ENCODE measurements around the gene CHST11.
"Not testable (repeated sequence)": the region's sequence is repeated elsewhere in the genome, so short reads cannot be mapped to it uniquely, and the experiment has no call there.

CHST11 gene

GRCh38 chr12:104516821-104517220, 60.1 kb downstream of the CHST11 start:
- CTCF ChIA-PET = interaction anchor here (2.1 kb wide), 1 partner anchor 134 kb away, joined by 6 read pairs; no protein-coding TSS in a partner anchor
- no peaks in the 10 kb centered on the region for H3K9me3 Mint-ChIP-seq
- no peak for DNase-seq
- no peaks in the 10 kb centered on the region for H3K27me3 Mint-ChIP-seq
- no peak overlapping the region for H3K4me3 Mint-ChIP-seq
- peaks cover 46% of the 10 kb centered on the region for H3K4me1 Mint-ChIP-seq
- H3K27ac Mint-ChIP-seq = no peak overlapping the region
- H3K36me3 Mint-ChIP-seq = peaks cover 15% of the 10 kb centered on the region

GRCh38 chr12:104517880-104518279, 61.1 kb downstream of the CHST11 start:
- Mint-ChIP-seq H3K4me1 (peaks cover 51% of the 10 kb centered on the region), H3K27ac (no peak overlapping the region), H3K4me3 (no peak overlapping the region), H3K36me3 (peaks cover 13% of the 10 kb centered on the region), H3K9me3 (no peaks in the 10 kb centered on the region), H3K27me3 (no peaks in the 10 kb centered on the region)
- CTCF ChIA-PET = no interaction called here
- DNase-seq = no peak

GRCh38 chr12:104519190-104520019, 62.7 kb downstream of the CHST11 start:
- Mint-ChIP-seq H3K27me3 (no peaks in the 10 kb centered on the region), H3K4me1 (peaks cover 66% of the 10 kb centered on the region), H3K4me3 (no peak overlapping the region), H3K36me3 (peaks cover 13% of the 10 kb centered on the region), H3K27ac (no peak overlapping the region), H3K9me3 (no peaks in the 10 kb centered on the region)
- CTCF ChIA-PET = no interaction called here
- DNase-seq = no peak

DNA sequence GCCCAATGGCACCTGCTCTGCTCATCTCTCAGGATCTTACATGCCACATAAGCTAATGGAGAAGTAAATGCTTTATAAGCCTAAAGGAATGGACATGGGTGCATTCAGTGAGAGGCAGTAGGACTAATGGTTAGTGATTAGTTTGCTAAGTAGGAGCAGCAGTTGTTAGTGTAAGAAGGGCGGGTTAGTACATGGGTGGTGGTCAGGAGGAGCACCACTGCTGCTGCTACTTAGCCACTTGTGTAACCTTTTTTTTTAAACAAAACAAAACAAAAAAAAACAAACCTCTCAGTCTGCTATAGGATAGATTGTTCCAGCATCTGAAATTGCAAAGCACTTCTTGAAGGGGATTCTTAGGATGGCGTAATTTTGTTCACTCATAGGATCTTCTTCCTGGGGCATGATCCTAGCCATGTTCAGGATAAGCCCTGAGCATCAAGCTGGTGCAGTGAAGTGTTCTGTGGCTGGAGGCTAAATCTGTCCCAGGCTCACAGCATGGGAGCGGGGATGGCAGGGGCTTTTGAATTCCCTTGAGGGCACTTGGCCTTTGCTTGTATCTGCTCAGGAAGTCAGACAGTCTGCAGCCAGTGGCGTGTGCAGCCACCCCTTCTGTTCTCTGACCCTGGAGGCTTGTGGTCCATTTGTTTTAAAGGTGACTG, 63.6 kb downstream of the CHST11 start:
- CTCF ChIA-PET = no interaction called here
- Mint-ChIP-seq H3K27ac (no peak overlapping the region), H3K27me3 (no peaks in the 10 kb centered on the region), H3K4me3 (no peak overlapping the region), H3K9me3 (no peaks in the 10 kb centered on the region), H3K36me3 (peaks cover 21% of the 10 kb centered on the region), H3K4me1 (peaks cover 71% of the 10 kb centered on the region)
- no peak for DNase-seq

DNA sequence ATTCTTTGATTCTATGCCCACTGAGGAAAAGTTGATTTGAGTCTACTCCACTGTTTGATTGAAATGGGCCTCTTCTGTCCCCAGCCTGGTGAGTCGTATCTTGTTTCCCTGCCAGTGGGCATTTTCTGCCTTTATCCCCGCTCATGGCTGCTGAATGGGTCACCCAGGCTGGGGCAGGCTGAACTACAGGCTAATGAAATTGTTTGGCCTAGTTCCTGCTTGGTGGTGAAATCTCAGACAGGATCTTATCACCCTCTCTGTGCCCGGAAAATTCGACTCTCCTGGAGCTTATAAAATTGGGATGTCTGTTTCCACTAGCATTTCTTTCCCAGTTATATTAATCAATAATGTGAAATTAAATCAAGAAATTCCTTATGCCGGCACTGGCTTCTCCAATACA, 65.0 kb downstream of the CHST11 start:
- Mint-ChIP-seq H3K27me3 (no peaks in the 10 kb centered on the region), H3K4me3 (no peak overlapping the region), H3K27ac (peak overlapping the region; percentile 19), H3K9me3 (no peaks in the 10 kb centered on the region), H3K4me1 (peaks cover 73% of the 10 kb centered on the region), H3K36me3 (peaks cover 27% of the 10 kb centered on the region)
- no peak for DNase-seq
- CTCF ChIA-PET = no interaction called here

DNA sequence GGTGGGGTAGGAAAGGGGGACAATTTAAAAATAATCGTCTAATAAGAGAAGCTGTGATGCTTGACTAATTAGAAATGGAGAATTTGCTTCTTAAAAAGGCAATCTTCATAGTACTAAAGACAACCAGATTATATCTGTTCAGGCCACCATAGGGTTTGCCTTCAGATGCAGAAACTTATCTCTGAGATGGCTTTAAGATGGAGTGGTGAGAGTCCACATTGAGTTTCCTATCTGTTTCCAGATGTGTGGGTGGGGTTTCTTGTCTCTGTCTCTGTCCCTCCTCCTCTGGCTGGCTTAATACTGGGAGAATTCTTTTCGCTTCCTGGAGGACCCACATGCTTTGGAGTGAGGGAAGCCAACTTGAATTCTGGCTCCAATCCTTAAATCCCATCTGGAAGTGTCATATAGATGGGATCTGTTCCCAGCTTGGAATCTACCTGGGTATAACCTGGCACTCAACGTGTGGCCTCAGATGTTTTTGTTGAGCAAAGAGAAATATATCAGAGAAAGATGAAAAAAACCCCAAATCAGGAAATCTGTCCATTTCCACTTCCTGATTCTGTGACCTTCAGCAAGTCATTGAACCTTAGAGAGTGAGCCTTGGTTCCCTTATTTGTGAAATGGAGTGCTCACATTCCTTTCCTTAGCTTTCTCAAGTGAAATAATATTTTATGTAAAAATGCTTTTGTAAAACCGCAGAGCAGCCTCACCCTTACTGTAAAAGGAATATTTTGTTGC, 66.4 kb downstream of the CHST11 start:
- Mint-ChIP-seq H3K27me3 (no peaks in the 10 kb centered on the region), H3K36me3 (peaks cover 34% of the 10 kb centered on the region), H3K9me3 (no peaks in the 10 kb centered on the region), H3K4me3 (no peak overlapping the region), H3K27ac (no peak overlapping the region), H3K4me1 (peaks cover 66% of the 10 kb centered on the region)
- no peak for DNase-seq
- CTCF ChIA-PET = no interaction called here

DNA sequence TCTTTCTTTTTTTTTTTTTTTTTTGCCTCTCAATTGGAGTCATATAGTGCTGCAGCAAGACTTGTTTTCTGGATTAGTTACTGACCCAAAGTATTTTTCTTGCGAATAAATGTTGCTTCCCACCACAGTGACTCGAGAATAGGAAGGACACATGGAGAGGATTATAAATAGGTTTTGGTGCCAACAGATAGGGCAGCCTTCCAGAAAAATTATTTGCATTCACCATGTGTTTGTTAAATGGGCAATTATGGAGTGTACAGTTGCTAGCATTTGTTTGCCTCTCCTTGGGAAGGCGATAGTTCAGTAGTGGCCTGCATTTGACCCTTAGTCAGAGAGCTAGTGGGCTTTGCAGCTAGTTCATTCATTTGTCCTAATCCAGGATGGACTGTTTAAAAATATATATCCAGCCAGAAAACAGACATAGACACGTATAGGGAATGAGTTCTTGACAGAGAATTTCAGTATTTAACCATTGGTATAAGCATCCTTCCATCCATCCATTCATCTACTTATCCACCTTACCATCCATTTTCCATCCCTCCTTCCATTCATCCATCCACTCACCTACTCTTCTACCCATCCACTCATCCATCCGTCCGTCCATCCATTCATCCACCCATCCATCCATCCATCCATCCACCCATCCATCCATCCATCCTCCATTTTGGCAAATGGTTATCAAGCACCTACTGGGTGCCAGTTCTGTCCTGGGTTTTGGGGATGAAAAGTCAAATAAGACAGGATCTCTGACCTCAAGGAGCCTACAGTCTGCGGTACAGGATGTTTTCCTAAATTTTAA, 67.5 kb downstream of the CHST11 start:
- Mint-ChIP-seq H3K36me3 (peaks cover 33% of the 10 kb centered on the region), H3K27ac (no peak overlapping the region), H3K4me1 (peaks cover 57% of the 10 kb centered on the region), H3K4me3 (no peak overlapping the region), H3K9me3 (peaks cover under 1% of the 10 kb centered on the region), H3K27me3 (no peaks in the 10 kb centered on the region)
- DNase-seq = no peak
- CTCF ChIA-PET = no interaction called here

DNA sequence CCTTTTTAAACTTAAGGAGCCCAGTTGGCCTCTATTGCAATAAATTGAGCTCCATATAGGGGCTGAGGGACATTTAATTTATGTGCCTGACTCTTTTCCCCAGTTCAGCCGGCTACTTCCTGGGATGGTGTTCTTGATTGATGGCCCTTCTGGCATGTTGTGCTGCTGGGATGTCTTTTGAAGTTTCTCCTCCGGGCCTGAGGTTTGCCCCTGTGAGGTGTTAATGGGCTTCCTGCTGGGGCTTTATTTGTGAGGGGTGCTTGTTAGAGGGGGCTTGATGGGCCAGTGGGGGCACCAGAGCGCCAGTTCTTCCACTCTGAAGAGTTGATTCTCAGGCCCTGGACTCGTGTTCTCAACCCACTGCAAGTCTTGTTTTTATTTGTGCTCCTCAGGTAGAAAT, 69.6 kb downstream of the CHST11 start:
- Mint-ChIP-seq H3K9me3 (peaks cover 4% of the 10 kb centered on the region), H3K36me3 (peaks cover 40% of the 10 kb centered on the region), H3K27ac (no peak overlapping the region), H3K4me3 (no peak overlapping the region), H3K27me3 (no peaks in the 10 kb centered on the region), H3K4me1 (peaks cover 40% of the 10 kb centered on the region)
- no peak for DNase-seq
- CTCF ChIA-PET = no interaction called here

DNA sequence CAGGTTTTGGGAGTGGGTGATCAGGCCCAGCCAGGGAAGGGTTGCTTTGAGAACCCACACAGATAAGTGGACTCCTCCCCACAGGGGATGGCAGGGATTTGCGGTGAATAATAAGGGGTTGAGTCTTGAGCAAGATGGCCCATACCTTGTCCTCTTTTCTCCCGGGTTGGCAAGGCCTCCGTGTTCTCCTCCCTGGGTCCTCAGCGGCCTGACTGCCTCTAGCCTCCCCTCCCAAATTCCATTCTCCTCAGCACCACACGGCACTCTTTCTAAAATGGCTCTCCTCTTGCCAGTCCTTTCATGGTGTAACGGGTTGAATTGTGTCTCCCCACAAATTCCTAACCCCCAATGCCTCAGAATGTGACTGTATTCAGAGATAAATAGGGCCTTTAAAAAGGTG, 70.0 kb downstream of the CHST11 start:
- CTCF ChIA-PET = no interaction called here
- Mint-ChIP-seq H3K4me1 (peaks cover 37% of the 10 kb centered on the region), H3K27ac (no peak overlapping the region), H3K9me3 (peaks cover 4% of the 10 kb centered on the region), H3K4me3 (no peak overlapping the region), H3K27me3 (no peaks in the 10 kb centered on the region), H3K36me3 (peaks cover 41% of the 10 kb centered on the region)
- no peak for DNase-seq

- not testable (repeated sequence) for DNase-seq, H3K27ac Mint-ChIP-seq, H3K4me3 Mint-ChIP-seq, H3K27me3 Mint-ChIP-seq, H3K9me3 Mint-ChIP-seq
- CTCF ChIA-PET = interaction anchor here (0.8 kb wide), 1 partner anchor 525 kb away, joined by 3 read pairs; no protein-coding TSS in a partner anchor
- Mint-ChIP-seq H3K4me1 (peaks cover 29% of the 10 kb centered on the region), H3K36me3 (peaks cover 45% of the 10 kb centered on the region)
These were observed 70.9 kb downstream of the CHST11 start for GRCh38 chr12:104527653-104528052.

GRCh38 chr12:104529130-104529874, 72.6 kb downstream of the CHST11 start:
- H3K9me3 Mint-ChIP-seq = peaks cover 4% of the 10 kb centered on the region
- H3K27me3 Mint-ChIP-seq = no peaks in the 10 kb centered on the region
- no peak overlapping the region for H3K4me3 Mint-ChIP-seq
- peaks cover 20% of the 10 kb centered on the region for H3K4me1 Mint-ChIP-seq
- no peak for DNase-seq
- CTCF ChIA-PET = no interaction called here
- H3K36me3 Mint-ChIP-seq = peaks cover 42% of the 10 kb centered on the region
- no peak overlapping the region for H3K27ac Mint-ChIP-seq

GRCh38 chr12:104532636-104533035, 75.9 kb downstream of the CHST11 start:
- H3K4me1 Mint-ChIP-seq = peaks cover 10% of the 10 kb centered on the region
- peaks cover 4% of the 10 kb centered on the region for H3K9me3 Mint-ChIP-seq
- H3K27ac Mint-ChIP-seq = no peak overlapping the region
- DNase-seq = no peak
- H3K27me3 Mint-ChIP-seq = no peaks in the 10 kb centered on the region
- CTCF ChIA-PET = no interaction called here
- H3K36me3 Mint-ChIP-seq = peaks cover 35% of the 10 kb centered on the region
- no peak overlapping the region for H3K4me3 Mint-ChIP-seq

- Mint-ChIP-seq H3K27me3 (no peaks in the 10 kb centered on the region), H3K27ac (no peak overlapping the region), H3K36me3 (peaks cover 36% of the 10 kb centered on the region), H3K4me1 (peaks cover 10% of the 10 kb centered on the region), H3K4me3 (no peak overlapping the region), H3K9me3 (peaks cover 4% of the 10 kb centered on the region)
- DNase-seq = no peak
- CTCF ChIA-PET = no interaction called here
These were observed 76.4 kb downstream of the CHST11 start for GRCh38 chr12:104533134-104533533.

Measured in activated naive CD4-positive, alpha-beta T cell treated with anti-CD3 and anti-CD28 coated beads, Interleukin-2, amount 10 ng/mL, durations not matched to agents 7 days and 5 days (primary cell).